KMS-11 (cell line): ENCODE data around the gene SPAG9.
"Not testable (repeated sequence)": the region's sequence is repeated elsewhere in the genome, so short reads cannot be mapped to it uniquely, and the experiment has no call there.

Experiments
- H2AFZ ChIP-seq: fragments of 200-600 bp; sonication (generic); 2 replicates; pipeline ENCODE4 v1.6.1; 2016; ENCODE audit warnings: antibody characterized with exemption, mixed run types, low read depth
- H3K27ac ChIP-seq: fragments of 200-600 bp; sonication (generic); 2 replicates; pipeline ENCODE4 v1.6.1; 2016; ENCODE audit warnings: mild to moderate bottlenecking, mixed run types
- H3K27me3 ChIP-seq: fragments of 200-600 bp; sonication (generic); 2 replicates; pipeline ENCODE4 v1.6.1; 2017; ENCODE audit warnings: mild to moderate bottlenecking, low read depth, mixed run types, moderate library complexity; ENCODE audit not compliant: insufficient read depth
- H3K36me3 ChIP-seq: fragments of 200-600 bp; sonication (generic); 2 replicates; pipeline ENCODE4 v1.6.1; 2017; ENCODE audit warnings: mild to moderate bottlenecking, mixed run types; ENCODE audit not compliant: insufficient read depth
- H3K4me1 ChIP-seq: fragments of 200-600 bp; sonication (generic); 2 replicates; pipeline ENCODE4 v1.6.1; 2016; ENCODE audit warnings: mild to moderate bottlenecking, low read depth, mixed run types; ENCODE audit not compliant: poor library complexity, severe bottlenecking
- H3K4me2 ChIP-seq: fragments of 200-600 bp; sonication (generic); 2 replicates; pipeline ENCODE4 v1.7.0; 2016; ENCODE audit warnings: mild to moderate bottlenecking, mixed run types
- H3K4me3 ChIP-seq: fragments of 200-600 bp; sonication (generic); IDR thresholded peaks from 2 replicates; pipeline ENCODE4 v1.6.1; 2017; ENCODE audit warnings: low read depth, low read length, mixed read lengths; ENCODE audit not compliant: insufficient read depth
- H3K79me2 ChIP-seq: fragments of 200-600 bp; sonication (generic); 2 replicates; pipeline ENCODE4 v1.6.1; 2016; ENCODE audit warnings: low read depth, mixed run types; ENCODE audit not compliant: insufficient read depth
- H3K9ac ChIP-seq: fragments of 200-600 bp; sonication (generic); 2 replicates; pipeline ENCODE4 v1.6.1; 2016; ENCODE audit warnings: mild to moderate bottlenecking, mixed run types
- H4K20me1 ChIP-seq: fragments of 200-600 bp; sonication (generic); 2 replicates; pipeline ENCODE4 v1.6.1; 2016; ENCODE audit warnings: mild to moderate bottlenecking, mixed run types; ENCODE audit not compliant: insufficient read depth
- TF ChIP-seq, protein P1 (sequence below): fragments of 200-600 bp; sonication (generic); conservative IDR thresholded peaks from 2 replicates; pipeline ENCODE4 v1.6.1; 2017; ENCODE audit warnings: low read depth, mild to moderate bottlenecking, antibody characterized with exemption, low read length, moderate library complexity, mixed read lengths

SPAG9 gene

GRCh38 chr17:51124640-51125503, 4.2 kb upstream of the SPAG9 start:
- Histone ChIP-seq H3K9ac (no peak overlapping the region), H3K27ac (no peak overlapping the region), H3K79me2 (peaks cover under 1% of the 10 kb centered on the region; the same call in 1 of the 2 replicates), H3K4me2 (no peak overlapping the region), H2AFZ (no peak overlapping the region), H3K27me3 (no peaks in the 10 kb centered on the region), H3K4me3 (no peak overlapping the region), H3K4me1 (peaks cover 6% of the 10 kb centered on the region), H4K20me1 (no peaks in the 10 kb centered on the region), H3K36me3 (no peaks in the 10 kb centered on the region)
- TF ChIP-seq, protein P1, sequence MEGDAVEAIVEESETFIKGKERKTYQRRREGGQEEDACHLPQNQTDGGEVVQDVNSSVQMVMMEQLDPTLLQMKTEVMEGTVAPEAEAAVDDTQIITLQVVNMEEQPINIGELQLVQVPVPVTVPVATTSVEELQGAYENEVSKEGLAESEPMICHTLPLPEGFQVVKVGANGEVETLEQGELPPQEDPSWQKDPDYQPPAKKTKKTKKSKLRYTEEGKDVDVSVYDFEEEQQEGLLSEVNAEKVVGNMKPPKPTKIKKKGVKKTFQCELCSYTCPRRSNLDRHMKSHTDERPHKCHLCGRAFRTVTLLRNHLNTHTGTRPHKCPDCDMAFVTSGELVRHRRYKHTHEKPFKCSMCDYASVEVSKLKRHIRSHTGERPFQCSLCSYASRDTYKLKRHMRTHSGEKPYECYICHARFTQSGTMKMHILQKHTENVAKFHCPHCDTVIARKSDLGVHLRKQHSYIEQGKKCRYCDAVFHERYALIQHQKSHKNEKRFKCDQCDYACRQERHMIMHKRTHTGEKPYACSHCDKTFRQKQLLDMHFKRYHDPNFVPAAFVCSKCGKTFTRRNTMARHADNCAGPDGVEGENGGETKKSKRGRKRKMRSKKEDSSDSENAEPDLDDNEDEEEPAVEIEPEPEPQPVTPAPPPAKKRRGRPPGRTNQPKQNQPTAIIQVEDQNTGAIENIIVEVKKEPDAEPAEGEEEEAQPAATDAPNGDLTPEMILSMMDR, result no peak

DNA sequence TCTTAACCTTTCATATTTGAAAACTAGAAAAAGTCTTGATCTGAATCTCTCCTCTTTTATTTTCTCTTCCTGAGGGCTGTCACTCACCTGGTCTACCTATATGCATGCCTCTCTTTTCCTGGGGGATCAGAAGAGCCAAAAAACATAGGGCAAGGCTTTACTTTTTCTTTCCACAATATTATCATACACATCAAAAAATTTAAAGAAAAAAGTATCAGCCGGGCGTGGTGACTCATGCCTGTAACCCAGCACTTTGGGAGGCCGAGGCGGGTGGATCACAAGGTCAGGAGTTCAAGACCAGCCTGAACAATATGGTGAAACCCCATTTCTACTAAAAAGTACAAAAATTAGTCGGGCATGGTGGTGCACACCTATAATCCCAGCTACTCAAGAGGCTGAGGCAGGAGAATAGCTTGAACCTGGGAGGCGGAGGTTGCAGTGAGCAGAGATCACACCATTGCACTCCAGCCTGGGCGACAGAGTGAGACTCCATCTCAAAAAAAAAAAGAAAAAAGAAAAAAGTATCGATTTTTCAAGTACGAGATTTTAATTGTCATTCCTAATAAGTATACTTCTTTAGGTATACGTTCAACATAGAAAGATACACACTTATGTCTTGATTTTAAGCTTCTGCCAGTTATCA, 1.9 kb upstream of the SPAG9 start:
- H3K4me2 ChIP-seq, H3K4me3 ChIP-seq, H2AFZ ChIP-seq, H3K27me3 ChIP-seq, H3K36me3 ChIP-seq, H3K9ac ChIP-seq, H4K20me1 ChIP-seq, H3K27ac ChIP-seq: not testable (repeated sequence)
- H3K79me2 ChIP-seq, result peaks cover 24% of the 10 kb centered on the region
- H3K4me1 ChIP-seq, result peaks cover 23% of the 10 kb centered on the region

DNA sequence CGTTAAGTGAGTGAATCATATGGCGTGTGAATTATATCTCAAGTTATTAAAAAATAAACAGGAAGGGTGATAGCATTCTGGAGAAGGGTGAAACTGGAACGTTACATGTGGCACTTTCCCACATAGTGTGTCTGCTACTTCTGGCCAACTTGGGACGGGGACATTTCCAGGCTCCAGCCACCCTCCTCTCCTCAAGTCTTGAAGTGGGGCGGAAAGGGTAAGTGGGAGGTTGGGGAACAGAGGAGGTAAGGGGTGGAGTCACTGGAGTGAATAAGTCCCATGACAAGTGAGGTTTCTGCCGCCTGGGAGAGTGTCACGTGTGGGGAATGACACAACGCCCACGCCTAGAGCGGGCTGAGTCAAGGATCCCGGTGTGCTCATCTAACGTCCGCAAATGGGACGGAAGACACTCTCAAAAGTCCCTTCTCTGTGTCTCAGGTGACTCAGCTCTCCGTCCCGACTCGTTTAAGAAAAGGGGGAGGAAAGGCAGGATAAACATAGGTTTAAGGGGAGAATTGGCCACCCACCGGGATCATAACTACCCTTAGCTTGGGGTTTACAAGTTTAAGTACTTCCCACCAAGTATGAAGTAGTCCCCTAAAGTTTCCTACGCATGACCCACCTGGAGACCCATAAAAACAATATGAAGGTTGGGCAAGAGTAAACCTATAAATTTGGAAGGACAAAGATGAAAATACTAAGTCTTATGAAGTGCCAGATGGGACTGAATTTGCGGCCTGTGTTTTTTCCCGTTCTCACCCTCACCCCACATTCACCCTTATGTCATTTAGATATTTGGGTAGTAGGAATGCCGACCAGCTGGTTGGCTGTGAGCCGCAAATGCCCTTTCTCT, 1.2 kb upstream of the SPAG9 start:
- H3K36me3 ChIP-seq, result no peaks in the 10 kb centered on the region
- peak overlapping the region; percentile 77; the same call in 1 of the 2 replicates for H3K9ac ChIP-seq
- H2AFZ ChIP-seq, result peak overlapping the region; percentile 85
- no peaks in the 10 kb centered on the region for H3K27me3 ChIP-seq
- H3K79me2 ChIP-seq, result peaks cover 31% of the 10 kb centered on the region
- TF ChIP-seq, protein P1, result no peak
- peaks cover 30% of the 10 kb centered on the region for H3K4me1 ChIP-seq
- peak overlapping the region; percentile 94 for H3K4me2 ChIP-seq
- peak overlapping the region; percentile 73; the same call in 1 of the 2 replicates for H3K27ac ChIP-seq
- peaks cover 4% of the 10 kb centered on the region; the same call in 1 of the 2 replicates for H4K20me1 ChIP-seq
- no peak overlapping the region for H3K4me3 ChIP-seq

- Histone ChIP-seq H4K20me1 (peaks cover 4% of the 10 kb centered on the region; the same call in 1 of the 2 replicates), H3K4me2 (peak overlapping the region; percentile 62; the same call in 1 of the 2 replicates), H3K79me2 (peaks cover 46% of the 10 kb centered on the region), H3K4me1 (peaks cover 37% of the 10 kb centered on the region), H3K36me3 (no peaks in the 10 kb centered on the region), H3K27ac (peak overlapping the region; percentile 87), H3K4me3 (no peak overlapping the region), H3K27me3 (no peaks in the 10 kb centered on the region), H2AFZ (peak overlapping the region; percentile 80), H3K9ac (peak overlapping the region; percentile 82)
- TF ChIP-seq, protein P1, result no peak
Measured at GRCh38 chr17:51120357-51120738, 320 bp downstream of the SPAG9 start.
